ENCODE measurements around the gene ZNF665. TPM values are rescaled to one million over a fixed set of nuclear protein-coding genes. Genes with fewer than 3 reads are reported as not detected.
"Not testable (repeated sequence)": the region's sequence is repeated elsewhere in the genome, so short reads cannot be mapped to it uniquely, and the experiment has no call there.

The ZNF665 gene
- total RNA-seq, 1 donor from 2014 or later, result 8.9 TPM

- peaks cover 17% of the 10 kb centered on the region for H3K4me1 Mint-ChIP-seq
- H3K27me3 Mint-ChIP-seq (ENCODE audit: low read depth), result no peaks in the 10 kb centered on the region
- DNase-seq (ENCODE audit: low spot score in 2 of 2, unreplicated experiment in 2 of 2), result no peak
- peaks cover 47% of the 10 kb centered on the region for H3K9me3 Mint-ChIP-seq
- H3K36me3 Mint-ChIP-seq, result peaks cover 33% of the 10 kb centered on the region
- H3K27ac Mint-ChIP-seq, result no peak overlapping the region
- TF ChIP-seq, protein P1, sequence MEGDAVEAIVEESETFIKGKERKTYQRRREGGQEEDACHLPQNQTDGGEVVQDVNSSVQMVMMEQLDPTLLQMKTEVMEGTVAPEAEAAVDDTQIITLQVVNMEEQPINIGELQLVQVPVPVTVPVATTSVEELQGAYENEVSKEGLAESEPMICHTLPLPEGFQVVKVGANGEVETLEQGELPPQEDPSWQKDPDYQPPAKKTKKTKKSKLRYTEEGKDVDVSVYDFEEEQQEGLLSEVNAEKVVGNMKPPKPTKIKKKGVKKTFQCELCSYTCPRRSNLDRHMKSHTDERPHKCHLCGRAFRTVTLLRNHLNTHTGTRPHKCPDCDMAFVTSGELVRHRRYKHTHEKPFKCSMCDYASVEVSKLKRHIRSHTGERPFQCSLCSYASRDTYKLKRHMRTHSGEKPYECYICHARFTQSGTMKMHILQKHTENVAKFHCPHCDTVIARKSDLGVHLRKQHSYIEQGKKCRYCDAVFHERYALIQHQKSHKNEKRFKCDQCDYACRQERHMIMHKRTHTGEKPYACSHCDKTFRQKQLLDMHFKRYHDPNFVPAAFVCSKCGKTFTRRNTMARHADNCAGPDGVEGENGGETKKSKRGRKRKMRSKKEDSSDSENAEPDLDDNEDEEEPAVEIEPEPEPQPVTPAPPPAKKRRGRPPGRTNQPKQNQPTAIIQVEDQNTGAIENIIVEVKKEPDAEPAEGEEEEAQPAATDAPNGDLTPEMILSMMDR (IDR thresholded peaks at IDR 0.05; ENCODE audit: unreplicated experiment), result no peak
- no peak overlapping the region for H3K4me3 Mint-ChIP-seq
Measured at GRCh38 chr19:53136432-53136831, 56.7 kb downstream of the ZNF665 start.

DNA sequence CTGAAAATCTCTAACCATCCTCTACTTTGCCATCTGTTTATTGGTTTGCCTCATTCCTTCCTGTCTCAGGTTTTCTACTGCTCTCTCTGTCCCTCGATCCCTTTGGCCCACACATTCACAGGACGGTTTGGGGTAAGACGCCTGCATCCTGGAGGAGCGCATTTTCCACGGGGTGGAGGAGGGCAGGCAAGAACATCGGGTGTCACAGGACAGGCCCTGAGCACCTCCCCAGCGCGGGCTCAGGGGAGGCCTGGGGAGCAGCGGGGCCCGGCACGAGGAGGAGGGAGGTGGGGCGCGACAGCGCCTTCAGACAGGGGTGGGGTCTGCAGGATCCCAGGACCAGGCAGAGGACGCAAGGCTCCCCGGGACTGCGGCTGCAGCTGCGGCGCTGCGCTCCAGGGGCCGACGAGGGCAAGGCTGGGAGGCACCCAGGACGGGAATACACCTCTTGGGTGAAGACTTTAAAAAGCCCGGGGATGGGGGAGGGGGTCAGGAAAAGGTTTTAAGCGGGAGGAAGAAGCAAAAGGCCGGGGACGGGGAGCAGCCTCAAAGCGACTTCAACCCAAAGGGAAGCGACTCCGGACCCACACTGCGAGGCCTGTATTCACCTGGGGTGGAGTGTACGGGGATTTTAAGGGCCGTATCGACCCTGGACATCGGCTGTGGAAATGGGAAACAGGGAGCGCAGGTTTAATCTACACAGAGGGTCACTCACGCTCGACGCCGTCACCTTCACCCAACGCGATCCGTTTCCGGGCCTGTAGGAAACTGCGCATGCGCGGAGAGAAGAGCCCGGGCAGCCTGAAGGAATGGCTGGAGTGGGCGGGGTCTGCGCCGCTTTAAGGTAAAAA, 60.8 kb downstream of the ZNF665 start, which contains the start of gene ZNF415:
ZNF415 (minus strand) TSS at position 770 of the 851 bp plus-strand sequence. CDS start 10,234 bp downstream, outside the sequence.
- peaks cover 23% of the 10 kb centered on the region for H3K4me1 Mint-ChIP-seq
- H3K27ac Mint-ChIP-seq, result peak within 1 kb of the TSS; percentile 84
- H3K4me3 Mint-ChIP-seq, result peak within 1 kb of the TSS; percentile 86
- TF ChIP-seq, protein P1 (IDR thresholded peaks at IDR 0.05; ENCODE audit: unreplicated experiment), result no peak
- peak; percentile 83 to 91 for DNase-seq (ENCODE audit: low spot score in 2 of 2, unreplicated experiment in 2 of 2)
- no peaks in the 10 kb centered on the region for H3K27me3 Mint-ChIP-seq (ENCODE audit: low read depth)
- H3K36me3 Mint-ChIP-seq, result peaks cover 14% of the 10 kb centered on the region
- peaks cover 20% of the 10 kb centered on the region for H3K9me3 Mint-ChIP-seq

- Mint-ChIP-seq H3K4me3 (peak overlapping the region; percentile 86), H3K36me3 (peaks cover 12% of the 10 kb centered on the region), H3K4me1 (peaks cover 26% of the 10 kb centered on the region), H3K9me3 (peaks cover 15% of the 10 kb centered on the region), H3K27ac (peak overlapping the region; percentile 84), H3K27me3 (ENCODE audit: low read depth) (no peaks in the 10 kb centered on the region)
- TF ChIP-seq, protein P1 (IDR thresholded peaks at IDR 0.05; ENCODE audit: unreplicated experiment), result no peak
- DNase-seq (ENCODE audit: low spot score in 2 of 2, unreplicated experiment in 2 of 2), result no peak
Measured at GRCh38 chr19:53131727-53132126, 61.4 kb downstream of the ZNF665 start.

DNA sequence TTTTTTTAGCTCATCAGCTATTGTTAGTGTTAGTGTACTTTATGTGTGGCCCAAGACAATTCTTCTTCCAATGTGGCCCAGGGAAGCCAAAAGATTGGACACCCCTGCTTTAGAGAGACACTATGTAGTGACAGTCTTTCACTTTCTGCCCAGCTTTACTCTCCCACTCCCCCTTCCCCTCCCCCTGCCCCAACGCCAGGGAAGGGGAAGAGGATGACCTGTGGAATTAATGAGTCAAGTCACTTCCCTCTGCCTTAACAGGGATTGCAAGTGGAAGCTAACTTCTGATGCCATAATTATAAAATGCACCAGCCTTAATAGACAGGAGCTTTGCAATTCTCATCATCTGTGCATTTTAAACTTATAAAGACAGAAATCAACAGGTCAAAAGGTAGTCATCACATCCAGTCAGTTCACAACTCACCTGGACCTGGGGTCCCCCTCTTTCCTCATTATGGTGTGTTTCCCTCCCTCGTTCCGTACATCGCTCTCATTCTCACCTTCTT, 62.0 kb downstream of the ZNF665 start:
- TF ChIP-seq, protein P1 (IDR thresholded peaks at IDR 0.05; ENCODE audit: unreplicated experiment), result no peak
- no peak for DNase-seq (ENCODE audit: low spot score in 2 of 2, unreplicated experiment in 2 of 2)
- H3K9me3 Mint-ChIP-seq, result peaks cover 9% of the 10 kb centered on the region
- H3K4me3 Mint-ChIP-seq, result peak overlapping the region; percentile 86
- H3K27ac Mint-ChIP-seq, result no peak overlapping the region
- no peaks in the 10 kb centered on the region for H3K27me3 Mint-ChIP-seq (ENCODE audit: low read depth)
- peaks cover 9% of the 10 kb centered on the region for H3K36me3 Mint-ChIP-seq
- peaks cover 28% of the 10 kb centered on the region for H3K4me1 Mint-ChIP-seq

DNA sequence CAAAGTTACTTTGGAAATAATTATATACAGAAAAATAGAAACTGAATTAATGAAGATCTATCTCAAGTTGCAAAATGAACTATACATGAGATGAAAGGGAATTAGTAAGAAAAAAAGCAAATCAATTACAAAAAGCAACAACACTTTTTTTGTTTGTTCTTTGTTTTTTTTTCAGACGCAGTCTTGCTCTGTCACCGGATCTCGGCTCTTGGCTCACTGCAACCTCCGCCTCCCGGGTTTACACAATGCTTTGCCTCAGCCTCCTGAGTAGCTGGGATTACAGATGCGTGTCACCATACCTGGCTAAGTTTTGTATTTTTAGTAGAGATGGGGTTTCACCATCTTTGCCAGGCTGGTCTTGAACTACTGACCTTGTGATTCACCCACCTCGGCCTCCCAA, 62.7 kb downstream of the ZNF665 start:
- Mint-ChIP-seq H3K27ac (no peak overlapping the region), H3K36me3 (peaks cover 10% of the 10 kb centered on the region), H3K9me3 (peaks cover 5% of the 10 kb centered on the region), H3K4me1 (peaks cover 28% of the 10 kb centered on the region), H3K4me3 (no peak overlapping the region), H3K27me3 (ENCODE audit: low read depth) (no peaks in the 10 kb centered on the region)
- TF ChIP-seq, protein P1 (IDR thresholded peaks at IDR 0.05; ENCODE audit: unreplicated experiment), result no peak
- no peak for DNase-seq (ENCODE audit: low spot score in 2 of 2, unreplicated experiment in 2 of 2)

DNA sequence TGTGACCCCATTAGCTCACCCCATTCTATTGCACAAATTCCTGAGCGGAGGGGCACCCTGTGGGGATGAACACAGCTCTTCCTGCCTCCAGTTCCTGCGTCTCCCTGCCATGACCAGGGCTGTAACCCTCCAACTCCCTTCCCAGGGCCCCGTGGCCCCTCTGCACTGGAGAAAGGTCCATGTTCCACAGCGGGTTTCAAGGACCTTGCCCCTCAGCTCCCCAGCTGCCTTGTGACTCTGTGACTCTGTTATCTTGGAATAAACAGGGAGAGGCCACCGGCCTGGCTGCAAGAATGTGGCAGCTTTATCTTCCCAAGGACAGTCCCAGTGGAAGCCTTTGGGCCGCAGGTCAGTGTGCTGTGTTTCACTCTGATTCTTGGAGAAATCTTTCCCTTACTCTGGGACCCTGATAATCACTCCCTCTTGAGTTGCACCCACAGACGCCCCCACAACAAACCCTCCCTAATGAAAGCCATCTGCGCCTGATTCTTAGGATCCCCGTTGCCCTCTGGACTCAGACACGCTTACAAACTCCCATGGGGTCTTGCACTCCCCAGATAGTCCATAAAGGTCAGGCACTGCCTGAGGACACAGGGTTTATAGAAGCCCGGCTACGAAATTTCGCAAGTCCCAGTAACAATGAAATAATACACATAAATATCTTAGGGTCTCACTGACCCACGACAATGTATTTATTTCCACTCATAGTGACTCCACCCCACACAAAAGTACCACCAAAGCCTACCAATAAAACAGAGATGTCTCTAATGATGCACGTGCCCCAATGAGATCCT, 66.2 kb downstream of the ZNF665 start:
- H3K27me3 Mint-ChIP-seq (ENCODE audit: low read depth); H3K9me3 Mint-ChIP-seq; H3K27ac Mint-ChIP-seq; H3K4me3 Mint-ChIP-seq; DNase-seq (ENCODE audit: low spot score in 2 of 2, unreplicated experiment in 2 of 2): not testable (repeated sequence)
- Mint-ChIP-seq H3K36me3 (peaks cover 26% of the 10 kb centered on the region), H3K4me1 (peaks cover 17% of the 10 kb centered on the region)

Data from mesothelial cell of epicardium (in vitro differentiated cells).